HUES48 (cell line): ENCODE data around the gene MYCN.
A peak's percentile ranks its signal among the peaks of the same experiment; 100 is the strongest.
"Not testable (repeated sequence)": the region's sequence is repeated elsewhere in the genome, so short reads cannot be mapped to it uniquely, and the experiment has no call there.

Experiments used
- H3K27ac ChIP-seq: one replicate; pipeline ENCODE4 v1.7.0; 2013; ENCODE audit warnings: low read depth, low read length, inconsistent platforms
- H3K27me3 ChIP-seq: 2 replicates; pipeline ENCODE4 v1.6.1; 2013; ENCODE audit warnings: mild to moderate bottlenecking, low read length; ENCODE audit not compliant: control insufficient read depth, insufficient read depth
- H3K36me3 ChIP-seq: 2 replicates; pipeline ENCODE4 v1.6.1; 2013; ENCODE audit warnings: low read length; ENCODE audit not compliant: control insufficient read depth, insufficient read depth
- H3K4me1 ChIP-seq: 2 replicates; pipeline ENCODE4 v1.6.1; 2013; ENCODE audit warnings: mild to moderate bottlenecking, low read length; ENCODE audit not compliant: control insufficient read depth, insufficient read depth
- H3K4me3 ChIP-seq: 2 replicates; pipeline ENCODE4 v1.5.1; 2013; ENCODE audit warnings: mild to moderate bottlenecking, low read depth, low read length
- H3K9ac ChIP-seq: 2 replicates; pipeline ENCODE4 v1.6.1; 2013; ENCODE audit warnings: mild to moderate bottlenecking, low read depth, low read length, moderate library complexity
- H3K9me3 ChIP-seq: 2 replicates; pipeline ENCODE4 v1.6.1; 2013; ENCODE audit warnings: low read length; ENCODE audit not compliant: control insufficient read depth, insufficient read depth

MYCN gene

DNA sequence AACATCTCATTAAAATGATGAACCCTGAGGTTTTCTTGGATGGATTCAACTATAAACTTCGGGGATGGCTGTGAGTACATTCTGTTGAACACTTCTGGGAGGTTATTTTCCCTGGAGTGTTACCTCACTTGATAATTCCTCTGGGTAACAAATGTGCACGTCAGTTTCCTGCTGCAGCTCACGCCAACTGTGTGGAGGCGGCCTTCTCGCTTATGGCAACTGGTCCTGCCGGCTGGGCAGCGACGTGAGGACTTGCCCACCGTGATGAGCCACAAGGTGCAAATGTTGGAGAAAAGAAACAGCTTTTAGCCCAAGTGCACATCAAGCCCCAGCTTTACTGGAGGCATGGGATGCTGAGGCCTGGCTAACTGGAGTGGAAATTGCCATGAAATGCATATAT, 15.9 kb downstream of the MYCN start:
- Histone ChIP-seq H3K36me3 (no peaks in the 10 kb centered on the region), H3K9me3 (no peaks in the 10 kb centered on the region), H3K4me3 (no peak overlapping the region), H3K9ac (no peak overlapping the region), H3K4me1 (peaks cover 20% of the 10 kb centered on the region), H3K27ac (no peak overlapping the region), H3K27me3 (no peaks in the 10 kb centered on the region)

DNA sequence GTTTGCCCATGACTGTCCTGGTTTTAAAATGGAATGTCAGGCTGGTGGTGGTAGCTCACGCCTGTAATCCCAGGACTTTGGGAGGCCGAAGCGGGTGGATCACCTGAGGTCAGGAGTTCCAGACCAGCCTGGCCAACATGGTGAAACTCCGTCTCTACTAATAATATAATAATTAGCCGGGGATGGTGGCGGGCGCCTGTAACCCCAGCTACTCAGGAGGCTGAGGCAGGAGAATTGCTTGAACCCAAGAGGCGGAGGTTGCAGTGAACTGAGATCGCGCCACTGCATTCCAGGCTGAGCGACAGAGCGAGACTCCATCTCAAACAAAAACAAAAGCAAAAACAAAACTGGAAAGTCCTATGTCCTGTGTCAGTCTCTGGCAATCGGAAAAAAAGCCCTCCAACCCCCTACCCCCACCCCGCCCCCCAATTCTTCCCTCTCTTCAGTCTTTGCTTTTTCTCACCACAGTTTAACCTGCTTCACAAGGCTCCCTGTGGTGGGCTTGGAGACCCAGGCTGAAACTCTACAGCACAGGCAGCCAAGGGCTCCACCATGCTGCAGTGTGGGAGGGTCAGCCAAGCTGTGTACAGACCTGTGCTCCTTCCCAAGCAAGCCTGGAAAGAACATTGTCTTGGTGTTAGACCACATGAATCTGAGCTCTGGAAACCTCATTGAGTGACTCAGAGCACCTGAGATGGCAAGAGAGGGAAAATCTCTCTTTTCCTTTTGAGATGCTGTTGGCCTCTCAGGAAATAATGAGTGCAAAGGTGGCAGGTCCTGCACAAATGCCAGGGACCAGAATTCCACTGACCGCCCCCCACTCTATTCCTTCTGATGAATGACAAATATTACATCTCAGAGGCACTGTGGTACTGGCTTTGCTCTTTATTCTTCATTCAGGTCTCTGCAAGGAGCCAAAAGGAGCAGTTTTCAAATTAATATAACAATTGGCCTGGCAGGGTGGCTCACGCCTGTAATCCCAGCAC, 16.7 kb downstream of the MYCN start:
- peak overlapping the region; percentile 87 for H3K27ac ChIP-seq
- H3K9me3 ChIP-seq = no peaks in the 10 kb centered on the region
- H3K4me3 ChIP-seq = no peak overlapping the region
- no peaks in the 10 kb centered on the region for H3K27me3 ChIP-seq
- no peak overlapping the region for H3K9ac ChIP-seq
- no peaks in the 10 kb centered on the region for H3K36me3 ChIP-seq
- peaks cover 20% of the 10 kb centered on the region for H3K4me1 ChIP-seq

DNA sequence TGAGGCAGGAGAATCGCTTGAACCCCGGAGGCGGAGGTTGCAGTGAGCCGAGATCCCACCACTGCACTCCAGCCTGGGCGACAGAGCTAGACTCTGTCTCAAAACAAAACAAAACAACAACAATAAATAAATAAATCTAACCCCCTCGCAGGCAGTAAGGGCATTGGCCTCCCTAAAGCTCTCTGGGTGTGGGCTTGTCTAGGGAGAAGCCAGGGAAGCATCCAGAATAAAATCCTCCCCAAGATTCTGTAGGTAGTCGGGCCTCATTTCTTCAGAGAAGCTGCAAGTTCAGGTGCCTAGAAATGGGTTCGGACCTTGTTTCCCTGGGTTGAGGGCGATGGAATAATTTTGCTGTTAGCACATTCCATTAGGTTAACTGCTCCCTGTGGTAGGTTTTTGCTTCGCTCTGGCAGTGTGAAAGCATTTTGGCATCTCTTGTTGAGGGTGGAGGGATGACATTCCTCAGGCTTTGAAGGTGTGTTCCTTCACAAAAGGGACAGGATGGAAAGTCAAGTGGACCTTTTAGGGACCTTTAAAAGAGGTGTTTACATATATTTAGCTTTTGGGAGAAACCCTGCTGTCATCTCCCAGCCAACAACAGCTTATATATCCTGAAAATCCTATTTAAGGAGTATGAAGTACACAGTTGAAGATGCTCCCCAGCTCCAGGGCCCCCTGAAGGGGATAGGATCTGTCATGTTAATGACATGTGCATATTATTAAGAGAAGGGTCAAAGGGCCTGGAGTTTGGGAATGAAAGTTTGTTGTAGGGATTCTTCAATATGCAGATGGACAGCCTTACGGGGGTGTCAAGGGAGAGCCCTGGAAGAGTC, 17.7 kb downstream of the MYCN start:
- Histone ChIP-seq H3K27me3 (no peaks in the 10 kb centered on the region), H3K36me3 (no peaks in the 10 kb centered on the region), H3K27ac (peak overlapping the region; percentile 87), H3K4me3 (no peak overlapping the region), H3K9ac (no peak overlapping the region), H3K4me1 (peaks cover 18% of the 10 kb centered on the region), H3K9me3 (no peaks in the 10 kb centered on the region)

DNA sequence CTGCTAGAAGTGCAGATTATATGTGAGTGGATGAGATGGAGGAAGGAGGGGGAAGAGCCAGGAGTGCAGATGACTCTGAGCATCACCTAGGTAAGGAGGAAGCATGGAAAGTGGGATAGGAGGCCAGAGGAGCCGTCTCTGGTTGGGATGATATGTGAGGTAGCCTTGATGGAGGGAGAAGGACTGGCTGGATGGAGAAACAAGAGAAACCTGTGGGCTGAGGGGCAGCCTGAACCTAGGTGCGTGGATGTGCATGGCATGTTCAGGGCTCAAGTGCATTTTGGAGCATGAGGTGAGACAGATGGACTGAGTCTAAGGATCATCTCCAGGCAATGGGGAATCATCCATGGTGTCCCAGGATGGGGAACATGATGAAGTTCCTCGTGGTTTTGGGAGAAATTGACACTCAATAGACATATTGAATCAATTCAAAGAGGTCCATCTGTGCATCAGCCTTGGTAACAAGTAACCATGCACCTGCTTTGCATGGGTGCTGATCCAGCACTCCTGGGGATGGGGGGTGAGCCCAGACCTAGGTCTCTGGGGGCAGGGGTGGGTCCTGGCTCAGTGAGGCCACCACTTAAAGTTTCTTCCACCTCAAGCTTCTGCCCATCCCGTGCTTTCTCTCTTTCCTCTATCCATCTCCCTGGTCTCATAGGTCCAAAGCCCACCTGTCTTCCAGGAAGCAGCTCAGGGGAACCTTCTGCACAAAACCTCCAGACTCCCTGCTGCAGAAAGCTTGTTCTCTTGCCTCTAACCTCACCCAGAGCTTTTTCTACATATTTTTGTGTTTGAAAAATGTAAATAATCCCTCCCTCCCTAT, 19.2 kb downstream of the MYCN start:
- no peak overlapping the region for H3K9ac ChIP-seq
- peaks cover 15% of the 10 kb centered on the region for H3K4me1 ChIP-seq
- H3K36me3 ChIP-seq = no peaks in the 10 kb centered on the region
- no peaks in the 10 kb centered on the region for H3K9me3 ChIP-seq
- no peaks in the 10 kb centered on the region for H3K27me3 ChIP-seq
- no peak overlapping the region for H3K4me3 ChIP-seq
- no peak overlapping the region for H3K27ac ChIP-seq

DNA sequence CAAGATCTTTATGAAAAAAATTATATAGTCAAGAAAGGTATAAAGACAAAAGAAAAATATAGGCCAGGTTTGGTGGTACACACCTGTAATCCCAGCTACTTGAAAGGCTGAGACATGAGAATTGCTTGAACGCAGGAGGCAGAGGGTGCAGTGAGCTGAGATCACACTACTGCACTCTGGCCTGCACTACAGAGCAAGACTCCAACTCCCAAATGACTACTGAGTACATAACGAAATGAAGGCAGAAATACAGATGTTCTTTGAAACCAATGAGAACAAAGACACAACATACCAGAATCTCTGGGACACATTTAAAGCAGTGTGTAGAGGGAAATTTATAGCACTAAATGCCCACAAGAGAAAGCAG, 19.8 kb downstream of the MYCN start:
- H3K36me3 ChIP-seq, H3K4me3 ChIP-seq, H3K9me3 ChIP-seq, H3K27ac ChIP-seq, H3K9ac ChIP-seq, H3K27me3 ChIP-seq: not testable (repeated sequence)
- H3K4me1 ChIP-seq = peaks cover 18% of the 10 kb centered on the region

DNA sequence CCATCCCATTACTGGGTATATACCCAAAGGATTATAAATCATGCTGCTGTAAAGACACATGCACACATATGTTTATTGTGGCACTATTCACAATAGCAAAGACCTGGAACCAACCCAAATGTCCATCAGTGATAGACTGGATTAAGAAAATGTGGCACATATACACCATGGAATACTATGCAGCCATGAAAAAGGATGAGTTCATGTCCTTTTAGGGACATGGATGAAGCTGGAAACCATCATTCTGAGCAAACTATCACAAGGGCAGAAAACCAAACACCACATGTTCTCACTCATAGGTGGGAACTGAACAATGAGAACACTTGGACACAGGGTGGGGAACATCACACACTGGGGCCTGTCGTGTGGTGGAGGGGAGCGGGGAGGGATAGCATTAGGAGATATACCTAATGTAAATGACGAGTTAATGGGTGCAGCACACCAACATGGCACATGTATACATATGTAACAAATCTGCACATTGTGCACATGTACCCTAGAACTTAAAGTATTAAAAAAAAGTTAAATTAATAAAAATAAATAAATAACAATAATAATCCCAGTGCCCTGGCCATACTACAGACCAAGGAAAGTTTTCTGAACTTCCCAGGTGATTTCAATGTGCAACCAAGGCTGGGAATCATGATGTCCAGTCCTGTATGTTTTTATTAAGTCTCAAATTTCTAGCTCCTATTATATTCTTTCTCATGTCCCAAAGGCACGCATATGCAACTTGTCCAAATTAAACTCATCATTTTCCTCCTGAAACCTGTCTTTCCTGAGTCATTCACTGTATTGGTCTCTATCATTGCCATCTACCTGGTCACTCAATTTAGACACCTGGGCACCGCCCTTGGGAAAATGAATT, 23.0 kb downstream of the MYCN start:
- H3K27ac ChIP-seq, H3K27me3 ChIP-seq, H3K9me3 ChIP-seq, H3K4me3 ChIP-seq, H3K36me3 ChIP-seq, H3K9ac ChIP-seq: not testable (repeated sequence)
- peaks cover 11% of the 10 kb centered on the region; the same call in 1 of the 2 replicates for H3K4me1 ChIP-seq

DNA sequence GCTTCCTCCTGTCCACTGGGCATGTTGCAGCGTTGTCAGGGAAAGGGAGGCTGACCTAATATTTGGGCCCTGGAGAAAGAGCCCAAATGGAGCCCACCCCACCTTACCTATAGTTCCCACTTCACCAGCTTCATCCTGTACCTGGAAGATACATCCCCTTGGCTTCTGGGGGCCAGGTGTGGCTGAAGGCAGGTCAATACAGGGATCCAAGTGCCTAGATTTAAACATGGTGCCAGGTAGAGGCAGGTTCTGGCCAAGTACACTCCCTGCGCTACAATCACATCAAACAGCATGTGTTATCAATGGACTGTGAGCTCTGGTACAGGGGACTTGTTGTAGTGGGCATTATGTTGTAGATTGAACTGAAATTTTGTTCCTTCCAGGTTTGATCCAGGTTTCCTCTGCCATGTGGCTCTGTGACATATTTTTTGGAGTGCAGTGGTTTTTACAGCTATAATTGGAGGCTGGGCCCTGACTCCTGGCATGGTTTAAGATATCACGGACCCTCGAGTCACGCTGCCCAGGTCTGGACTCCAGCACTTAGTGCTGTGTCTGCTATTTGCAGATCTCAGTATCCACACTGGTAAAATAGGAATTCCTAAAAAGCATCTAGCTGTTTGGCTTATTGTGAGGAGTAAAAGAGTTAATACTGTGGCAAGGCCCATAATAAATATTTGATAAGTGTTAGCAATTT, 23.8 kb downstream of the MYCN start:
- no peak overlapping the region for H3K9ac ChIP-seq
- peaks cover 6% of the 10 kb centered on the region; the same call in 1 of the 2 replicates for H3K4me1 ChIP-seq
- H3K9me3 ChIP-seq = no peaks in the 10 kb centered on the region
- H3K36me3 ChIP-seq = no peaks in the 10 kb centered on the region
- H3K27me3 ChIP-seq = no peaks in the 10 kb centered on the region
- no peak overlapping the region for H3K27ac ChIP-seq
- H3K4me3 ChIP-seq = no peak overlapping the region

DNA sequence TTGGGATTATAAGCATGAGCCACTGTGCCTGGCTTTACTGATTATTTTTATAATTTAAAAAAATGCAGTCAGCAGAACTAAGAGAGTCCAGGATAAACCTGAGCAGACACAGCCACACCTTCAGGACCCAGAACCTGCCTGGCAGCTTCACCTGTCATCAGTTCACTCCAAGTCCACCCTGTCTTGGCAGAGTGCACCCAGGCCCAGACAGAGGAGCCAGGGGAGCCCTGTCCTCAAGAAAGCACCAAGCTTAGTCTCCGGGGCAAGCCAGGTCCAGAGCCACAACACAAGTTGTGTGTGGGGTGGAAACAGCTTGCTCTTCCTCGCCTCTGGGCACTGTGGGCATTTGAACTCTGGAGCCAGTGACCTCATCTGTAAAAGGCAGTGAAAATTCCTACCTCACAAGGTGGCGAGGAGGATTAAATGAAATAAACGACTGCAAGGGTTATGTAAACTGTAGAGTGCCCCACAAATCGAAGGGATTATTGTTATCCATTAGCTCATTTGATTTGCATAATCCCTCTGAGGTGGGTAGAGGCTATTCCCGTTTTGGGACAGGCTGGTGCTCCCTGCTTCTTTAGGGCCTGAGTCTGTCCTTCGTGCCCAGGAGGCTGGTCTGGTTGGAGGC, 24.7 kb downstream of the MYCN start:
- Histone ChIP-seq H3K4me3 (no peak overlapping the region), H3K27ac (peak overlapping the region; percentile 18), H3K9me3 (no peaks in the 10 kb centered on the region), H3K27me3 (no peaks in the 10 kb centered on the region), H3K9ac (no peak overlapping the region), H3K4me1 (peaks cover 6% of the 10 kb centered on the region; the same call in 1 of the 2 replicates), H3K36me3 (no peaks in the 10 kb centered on the region)

DNA sequence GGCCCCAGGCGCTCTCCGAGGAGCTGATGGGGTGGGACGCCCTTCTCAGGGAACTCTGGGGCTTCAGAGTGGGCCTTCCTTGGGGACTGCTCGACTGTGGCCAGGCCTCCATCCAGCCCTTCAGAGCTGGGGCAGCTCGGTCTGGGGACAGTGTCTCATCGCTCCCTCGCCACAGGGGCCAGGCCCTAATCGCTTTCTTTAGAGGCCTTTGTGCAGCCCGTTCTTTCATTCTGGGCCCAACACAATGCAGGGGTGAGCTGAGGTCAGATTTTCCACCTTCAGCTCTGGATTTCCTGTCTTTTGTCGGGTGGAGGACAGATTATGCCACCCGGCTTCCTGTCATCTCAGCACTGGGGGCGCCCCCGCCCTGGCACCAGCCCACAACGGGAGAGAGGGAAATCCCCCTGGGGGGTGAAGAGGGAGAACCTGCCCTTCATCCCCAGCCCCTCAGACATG, 25.2 kb downstream of the MYCN start:
- Histone ChIP-seq H3K9ac (no peak overlapping the region), H3K27me3 (no peaks in the 10 kb centered on the region), H3K27ac (peak overlapping the region; percentile 18), H3K4me3 (no peak overlapping the region), H3K36me3 (no peaks in the 10 kb centered on the region), H3K9me3 (no peaks in the 10 kb centered on the region), H3K4me1 (peaks cover 6% of the 10 kb centered on the region; the same call in 1 of the 2 replicates)
